ENCODE measurements around the gene CNTN2.

GRCh38 chr1:205124726-205125125, 81.7 kb downstream of the CNTN2 start:
- TF ChIP-seq CTCF (IDR thresholded peaks at IDR 0.05) = no peak
- no peak for TF ChIP-seq POLR2A (IDR thresholded peaks at IDR 0.05)
